ENCODE results near the gene RASSF8. TPM values are rescaled to one million over a fixed set of nuclear protein-coding genes. Genes with fewer than 3 reads are reported as not detected.

RASSF8 gene
- total RNA-seq, 1 donor from 2014 or later: 23.0 TPM

DNA sequence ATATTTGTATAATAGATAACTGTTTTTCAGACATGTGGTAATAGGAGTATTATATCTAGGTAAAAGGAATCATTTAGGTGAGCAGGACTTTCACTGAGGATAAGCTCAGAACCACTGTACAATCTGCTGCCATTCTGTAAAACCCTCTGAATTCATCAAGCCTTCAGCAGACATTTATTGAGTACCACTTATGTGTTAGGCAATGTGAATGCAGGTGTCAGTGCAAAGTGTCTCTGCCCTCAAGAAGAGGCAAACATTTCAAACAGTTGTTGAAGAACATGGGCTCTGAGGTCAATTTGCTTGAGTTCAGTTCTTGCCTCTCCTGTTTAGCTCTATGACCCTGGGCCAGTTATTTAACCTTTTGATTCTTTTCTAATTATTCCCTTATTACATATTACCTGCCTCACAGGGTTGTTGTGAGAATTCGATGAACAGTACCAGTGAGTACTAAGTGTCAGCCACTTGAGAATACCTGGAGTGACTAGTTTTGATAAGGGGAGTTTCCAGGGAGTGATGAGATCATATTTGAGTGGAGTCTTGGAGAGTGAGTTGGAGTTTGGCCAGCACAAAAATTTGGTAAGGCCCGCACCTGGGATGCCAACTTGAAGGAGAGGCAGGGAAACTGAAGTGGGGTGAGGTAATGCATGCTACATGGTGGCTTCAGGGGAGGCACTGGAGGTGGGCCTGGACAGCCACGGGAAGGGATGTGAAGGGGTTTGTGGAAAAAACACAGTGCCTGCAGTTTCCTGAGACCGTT, 33.7 kb downstream of the RASSF8 start:
- no peak for DNase-seq (ENCODE audit: low spot score)

GRCh38 chr12:25993901-25994651, 35.6 kb downstream of the RASSF8 start:
- no peak for DNase-seq (ENCODE audit: low spot score)

- no peak for DNase-seq (ENCODE audit: low spot score)
These were observed 36.6 kb downstream of the RASSF8 start for GRCh38 chr12:25994901-25995625.

- no peak for DNase-seq (ENCODE audit: low spot score)
These were observed 37.4 kb downstream of the RASSF8 start for GRCh38 chr12:25995906-25996305.

DNA sequence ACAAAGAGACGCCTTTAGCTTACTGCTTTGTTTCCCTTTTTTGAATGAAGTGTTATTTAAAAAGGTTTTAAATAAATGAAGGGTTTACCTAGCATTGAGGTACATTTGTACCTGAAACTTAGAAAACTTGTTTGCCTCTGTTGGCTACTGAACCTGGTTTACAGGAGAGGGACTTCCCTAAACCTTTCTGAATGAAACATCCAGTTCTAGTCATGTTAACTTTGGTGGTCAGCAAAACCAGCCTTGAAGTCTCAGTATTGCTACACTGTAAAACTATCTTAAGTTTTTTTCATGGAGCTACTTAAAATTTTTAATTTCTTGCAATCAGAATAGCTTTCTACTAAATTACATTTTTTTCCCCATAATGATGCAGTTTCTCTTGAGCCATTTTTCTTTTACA, 38.2 kb downstream of the RASSF8 start:
- DNase-seq (ENCODE audit: low spot score): no peak

DNA sequence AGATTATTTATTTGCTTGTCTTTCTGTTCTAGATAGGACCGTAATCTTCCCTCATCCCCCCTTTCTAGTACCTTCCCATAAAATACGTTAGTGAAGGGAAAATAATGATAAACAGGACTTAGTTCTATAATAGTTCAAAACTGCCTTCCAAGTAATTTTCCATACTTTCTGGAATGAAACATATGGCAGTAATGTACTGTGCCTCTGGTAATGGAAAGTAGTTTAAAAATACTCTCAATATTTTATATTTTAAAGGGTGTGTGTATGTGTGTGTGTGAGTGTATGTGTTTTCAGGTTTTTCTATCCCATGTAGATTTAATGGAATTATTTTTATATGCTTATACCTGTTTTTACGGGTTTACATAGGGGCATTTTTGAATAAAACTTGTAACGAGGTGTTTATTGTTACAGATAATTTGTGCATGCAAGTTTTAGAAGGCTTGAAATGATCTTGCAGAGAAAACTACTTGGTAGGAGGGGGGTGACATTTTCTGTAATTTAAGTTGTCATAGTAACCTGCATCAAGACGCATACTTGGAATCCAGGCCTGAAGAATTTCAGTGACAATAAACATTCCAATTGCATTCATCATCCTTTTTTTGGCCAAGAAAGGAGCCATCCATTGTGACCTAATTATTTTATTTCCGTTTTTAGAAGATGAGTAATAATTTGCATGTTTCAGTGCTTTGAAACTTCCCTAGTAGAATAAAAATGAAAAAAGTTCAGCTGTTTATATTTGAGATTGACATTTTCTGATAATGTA, 38.9 kb downstream of the RASSF8 start:
- no peak for DNase-seq (ENCODE audit: low spot score)

DNA sequence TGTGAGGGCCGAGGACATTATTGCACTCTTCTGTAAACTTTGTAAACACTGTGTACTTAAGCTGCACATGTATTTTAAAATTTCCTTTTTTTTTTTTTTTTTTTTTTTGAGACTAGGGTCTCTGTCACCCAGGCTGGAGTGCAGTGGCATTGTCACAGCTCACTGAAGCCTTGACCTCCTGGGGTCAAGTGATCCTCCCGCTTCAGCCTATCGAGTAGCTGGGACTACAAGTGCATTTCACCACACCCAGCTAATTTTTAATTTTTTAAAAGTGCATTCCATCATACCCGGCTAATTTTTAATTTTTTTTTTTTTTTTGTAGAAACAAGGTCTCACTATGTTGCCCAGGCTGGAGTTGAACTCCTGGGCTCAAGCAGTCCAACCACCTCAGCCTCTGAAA, 42.4 kb downstream of the RASSF8 start:
- DNase-seq (ENCODE audit: low spot score): no peak

DNA sequence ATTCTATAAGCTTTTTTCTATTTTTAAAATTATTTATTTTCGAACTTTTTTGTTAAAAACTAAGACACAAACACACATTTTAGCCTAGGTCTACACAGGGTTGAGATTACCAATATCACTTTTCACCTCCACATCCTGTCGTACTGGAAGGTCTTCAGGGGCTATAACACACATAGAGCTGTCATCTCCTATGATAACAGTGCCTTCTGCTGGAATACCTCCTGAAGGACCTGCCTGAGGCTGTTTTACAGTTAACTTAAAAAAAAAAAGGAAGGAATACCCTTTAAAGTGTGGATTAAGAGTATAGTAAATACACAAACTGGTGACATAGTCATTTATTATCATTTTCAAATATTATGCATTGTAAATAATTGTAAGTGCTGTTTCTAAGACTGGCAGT, 43.0 kb downstream of the RASSF8 start:
- no peak for DNase-seq (ENCODE audit: low spot score)

DNA sequence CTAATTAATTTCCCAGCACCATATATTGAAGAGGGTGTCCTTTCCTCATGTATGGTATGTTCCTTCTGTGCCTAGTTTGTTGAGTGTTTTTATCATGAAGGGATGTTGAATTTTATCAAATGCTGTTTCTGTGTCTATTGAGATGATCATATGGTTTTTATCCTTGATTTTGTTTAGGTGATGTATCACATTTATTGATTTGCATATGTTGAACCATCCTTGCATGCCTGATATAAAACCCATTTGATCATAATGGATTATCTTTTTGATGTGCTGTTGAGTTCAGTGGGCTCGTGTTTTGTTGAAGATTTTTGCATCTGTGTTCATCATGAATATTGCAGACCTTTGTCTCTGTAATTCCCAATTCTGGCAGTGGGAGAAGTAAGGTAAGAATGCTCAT, 44.6 kb downstream of the RASSF8 start:
- no peak for DNase-seq (ENCODE audit: low spot score)

GRCh38 chr12:26007566-26007965, 49.1 kb downstream of the RASSF8 start:
- DNase-seq (ENCODE audit: low spot score): no peak

DNA sequence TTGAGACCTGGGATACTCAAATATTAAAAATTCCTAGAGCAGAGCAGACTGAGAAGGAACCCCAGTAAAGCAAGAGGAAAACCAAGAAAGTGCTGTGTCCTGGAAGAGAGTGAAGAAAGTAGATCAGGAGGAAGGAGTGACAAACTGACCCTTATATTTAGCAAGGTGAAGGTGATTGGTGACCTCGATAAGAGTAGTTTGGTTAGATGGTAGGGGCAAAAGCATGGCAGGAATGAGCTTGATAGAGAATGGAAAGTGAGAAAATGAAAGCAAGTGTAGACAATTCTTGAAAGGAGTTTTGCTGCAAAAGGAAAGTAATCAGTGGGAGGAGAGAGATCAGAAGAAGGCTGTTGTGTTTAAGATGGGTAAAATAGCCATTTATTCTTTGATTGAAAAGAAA, 51.1 kb downstream of the RASSF8 start:
- no peak for DNase-seq (ENCODE audit: low spot score)

GRCh38 chr12:26010293-26010821, 51.9 kb downstream of the RASSF8 start:
- no peak for DNase-seq (ENCODE audit: low spot score)

- DNase-seq (ENCODE audit: low spot score): no peak
These were observed 52.6 kb downstream of the RASSF8 start for GRCh38 chr12:26011099-26011498.

GRCh38 chr12:26014085-26014484, 55.6 kb downstream of the RASSF8 start:
- no peak for DNase-seq (ENCODE audit: low spot score)

DNA sequence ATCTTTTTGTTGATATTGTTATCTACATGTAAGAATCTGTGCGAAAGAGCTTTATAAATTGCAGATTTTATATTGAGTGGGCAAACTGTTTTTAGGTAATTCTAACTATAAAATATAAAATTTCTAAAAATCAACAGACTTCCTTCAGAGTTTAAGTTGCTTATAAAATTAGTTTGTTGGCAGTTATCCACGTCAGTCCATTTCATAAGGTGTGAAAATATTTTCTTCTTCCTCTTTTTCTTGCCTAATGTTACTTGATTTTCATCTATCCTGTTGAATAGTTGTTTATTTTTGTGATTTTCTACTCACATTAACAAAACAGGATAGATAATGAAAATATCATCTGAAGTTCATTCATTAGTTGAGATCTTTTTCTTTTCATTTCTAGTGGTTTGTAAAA, 58.0 kb downstream of the RASSF8 start:
- no peak for DNase-seq (ENCODE audit: low spot score)

- DNase-seq (ENCODE audit: low spot score): no peak
These were observed 59.2 kb downstream of the RASSF8 start for GRCh38 chr12:26017484-26018211.

- no peak for DNase-seq (ENCODE audit: low spot score)
These were observed 60.4 kb downstream of the RASSF8 start for GRCh38 chr12:26018926-26019325.

DNA sequence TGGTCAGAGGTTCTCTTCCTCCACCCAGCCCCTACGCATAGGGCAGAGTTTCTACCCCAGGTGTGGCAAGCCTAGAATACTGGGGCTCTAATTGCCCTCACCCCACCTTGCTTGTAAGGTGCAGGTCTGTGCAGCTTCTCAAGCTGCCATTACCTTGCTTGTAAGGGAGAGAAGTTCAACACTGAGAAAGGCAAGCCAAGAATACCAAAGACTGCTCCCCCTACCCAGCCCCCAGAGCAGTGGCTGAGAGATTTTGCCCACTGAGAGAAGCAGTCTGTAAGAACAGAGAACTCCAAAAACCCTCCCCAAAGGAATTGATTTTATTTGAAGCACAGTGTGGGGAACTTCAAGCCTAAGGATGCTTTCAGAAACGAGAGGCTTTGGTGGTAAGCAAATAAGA, 63.1 kb downstream of the RASSF8 start:
- no peak for DNase-seq (ENCODE audit: low spot score)

DNA sequence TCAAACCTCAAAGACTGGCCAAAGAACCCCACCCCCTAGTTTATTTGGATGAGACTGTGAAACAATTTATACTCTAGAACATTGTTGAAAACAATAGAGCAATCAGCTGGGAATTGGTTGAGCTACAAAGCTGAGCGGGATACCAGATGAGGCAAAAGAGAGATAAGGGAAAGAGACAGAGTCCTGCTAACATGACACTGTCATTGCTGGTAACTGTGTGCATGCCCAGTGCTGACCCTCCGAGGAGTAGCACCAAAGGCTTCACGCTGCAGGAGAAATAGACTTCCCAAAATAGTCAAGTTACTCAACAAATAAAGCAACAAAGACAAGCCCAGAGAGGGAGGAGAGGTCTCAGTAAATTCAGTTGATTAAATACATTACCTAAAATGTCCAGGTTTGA, 63.6 kb downstream of the RASSF8 start:
- no peak for DNase-seq (ENCODE audit: low spot score)

DNA sequence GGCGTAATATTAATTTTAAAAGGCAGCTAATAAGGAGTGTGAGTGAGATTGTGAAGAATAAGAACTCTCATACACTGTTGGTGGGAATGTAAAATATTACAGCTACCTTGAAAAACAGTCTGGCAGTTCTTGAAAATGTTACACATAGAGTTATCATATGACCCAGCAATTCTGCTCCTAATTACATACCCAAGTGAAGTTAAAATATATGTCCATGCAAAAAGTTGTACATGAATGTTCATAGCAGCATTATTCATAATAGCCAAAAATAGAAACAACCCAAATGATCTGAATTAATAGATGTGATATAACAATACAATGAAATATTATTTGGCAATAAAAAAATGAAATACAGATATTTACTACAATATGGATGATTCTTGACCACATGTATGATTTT, 68.2 kb downstream of the RASSF8 start:
- no peak for DNase-seq (ENCODE audit: low spot score)

DNA sequence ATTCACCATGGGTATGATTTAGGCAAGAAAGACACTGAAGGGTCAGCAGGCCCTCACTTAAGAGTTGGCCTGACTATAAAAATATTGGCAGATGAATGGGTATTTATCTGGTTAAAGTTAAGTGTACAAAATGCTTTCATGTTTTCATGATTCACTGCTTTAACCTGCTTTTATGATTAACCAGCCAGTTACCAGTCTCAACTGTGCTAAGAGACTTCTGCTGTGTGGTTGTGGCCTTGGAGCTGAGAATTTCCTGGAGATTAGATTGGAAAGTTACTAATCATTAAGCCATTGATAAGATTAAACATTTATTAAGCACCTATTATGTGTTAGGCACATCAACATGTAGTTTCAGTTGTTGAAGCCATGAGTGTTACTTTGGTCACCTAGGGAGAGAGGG, 68.9 kb downstream of the RASSF8 start:
- no peak for DNase-seq (ENCODE audit: low spot score)
